Mesothelial cell of epicardium (in vitro differentiated cells): ENCODE measurements around the gene IL16. TPM values are rescaled to one million over a fixed set of nuclear protein-coding genes. Genes with fewer than 3 reads are reported as not detected.

Experiments
- DNase-seq, 2 experiments: peaks; one replicate each; pipeline ENCODE4 v3.0.0; 2021; ENCODE audit warnings: low spot score in 2 of 2; ENCODE audit not compliant: unreplicated experiment in 2 of 2
- H3K27ac Mint-ChIP-seq: 2 replicates; pipeline ENCODE4 v1.8.0; 2021; ENCODE audit warnings: mixed read lengths
- H3K27me3 Mint-ChIP-seq: 2 replicates; pipeline ENCODE4 v1.8.0; 2021; ENCODE audit warnings: low read depth, mixed read lengths
- H3K36me3 Mint-ChIP-seq: 2 replicates; pipeline ENCODE4 v1.8.0; 2021; ENCODE audit warnings: mixed read lengths
- H3K4me1 Mint-ChIP-seq: 2 replicates; pipeline ENCODE4 v1.8.0; 2021; ENCODE audit warnings: mixed read lengths
- H3K4me3 Mint-ChIP-seq: 2 replicates; pipeline ENCODE4 v1.8.0; 2021; ENCODE audit warnings: mild to moderate bottlenecking, moderate library complexity, mixed read lengths
- H3K9me3 Mint-ChIP-seq: 2 replicates; pipeline ENCODE4 v1.8.0; 2021; ENCODE audit warnings: mixed read lengths
- CTCF ChIP-seq: fragments of 200-600 bp; sonication (generic); IDR thresholded peaks from one replicate; pipeline ENCODE4 v1.5.0; 2021; ENCODE audit warnings: antibody characterized with exemption; ENCODE audit not compliant: unreplicated experiment
- total RNA-seq: library from RNA; stranded (reverse); gene quantifications from 3 replicates; pipeline ENCODE4 v1.2.1, GENCODE V29; 2021

Gene IL16
- total RNA-seq, 1 donor from 2014 or later, result 0.27 TPM

- H3K4me1 Mint-ChIP-seq, result no peaks in the 10 kb centered on the region
- H3K36me3 Mint-ChIP-seq, result no peaks in the 10 kb centered on the region
- H3K27ac Mint-ChIP-seq, result no peak overlapping the region
- H3K9me3 Mint-ChIP-seq, result no peaks in the 10 kb centered on the region
- DNase-seq, result no peak
- no peak for TF ChIP-seq CTCF
- H3K4me3 Mint-ChIP-seq, result no peak overlapping the region
- peaks cover 81% of the 10 kb centered on the region for H3K27me3 Mint-ChIP-seq
These were observed 13.8 kb upstream of the IL16 start for GRCh38 chr15:81182756-81183438.

GRCh38 chr15:81183439-81183775 is 13.3 kb upstream of the IL16 start:
- peaks cover 83% of the 10 kb centered on the region for H3K27me3 Mint-ChIP-seq
- DNase-seq, result no peak
- no peak for TF ChIP-seq CTCF
- H3K27ac Mint-ChIP-seq, result no peak overlapping the region
- H3K9me3 Mint-ChIP-seq, result no peaks in the 10 kb centered on the region
- no peaks in the 10 kb centered on the region for H3K36me3 Mint-ChIP-seq
- H3K4me3 Mint-ChIP-seq, result no peak overlapping the region
- H3K4me1 Mint-ChIP-seq, result no peaks in the 10 kb centered on the region

- H3K4me1 Mint-ChIP-seq, result no peaks in the 10 kb centered on the region
- H3K27me3 Mint-ChIP-seq, result peaks cover 80% of the 10 kb centered on the region
- H3K4me3 Mint-ChIP-seq, result no peak overlapping the region
- no peak for DNase-seq
- H3K27ac Mint-ChIP-seq, result no peak overlapping the region
- no peaks in the 10 kb centered on the region for H3K36me3 Mint-ChIP-seq
- H3K9me3 Mint-ChIP-seq, result no peaks in the 10 kb centered on the region
- TF ChIP-seq CTCF, result no peak
These were observed 12.5 kb upstream of the IL16 start for GRCh38 chr15:81184188-81184587.

- Mint-ChIP-seq H3K4me3 (no peak overlapping the region), H3K4me1 (no peaks in the 10 kb centered on the region), H3K27ac (no peak overlapping the region), H3K36me3 (no peaks in the 10 kb centered on the region), H3K9me3 (no peaks in the 10 kb centered on the region), H3K27me3 (peaks cover 78% of the 10 kb centered on the region)
- no peak for TF ChIP-seq CTCF
- DNase-seq, result no peak
These were observed 10.9 kb upstream of the IL16 start for GRCh38 chr15:81185631-81186295.

GRCh38 chr15:81188354-81188753 is 8.3 kb upstream of the IL16 start:
- no peaks in the 10 kb centered on the region for H3K36me3 Mint-ChIP-seq
- no peaks in the 10 kb centered on the region for H3K9me3 Mint-ChIP-seq

More at GRCh38 chr15:81188354-81188753, 8.3 kb upstream of the IL16 start:
- H3K27ac Mint-ChIP-seq, result no peak overlapping the region
- peaks cover 75% of the 10 kb centered on the region for H3K27me3 Mint-ChIP-seq
- no peak overlapping the region for H3K4me3 Mint-ChIP-seq
- H3K4me1 Mint-ChIP-seq, result no peaks in the 10 kb centered on the region
- no peak for DNase-seq
- no peak for TF ChIP-seq CTCF
